Hypothalamus (tissue), 51 donors: ENCODE results near the gene EFHC2.
A peak's percentile ranks its signal among the peaks of the same experiment; 100 is the strongest.

Source experiments
- DNase-seq, 51 donors: peaks; one replicate each; lab custom pipeline; 2025; lab: John Stamatoyannopoulos, UW

The EFHC2 gene

DNA sequence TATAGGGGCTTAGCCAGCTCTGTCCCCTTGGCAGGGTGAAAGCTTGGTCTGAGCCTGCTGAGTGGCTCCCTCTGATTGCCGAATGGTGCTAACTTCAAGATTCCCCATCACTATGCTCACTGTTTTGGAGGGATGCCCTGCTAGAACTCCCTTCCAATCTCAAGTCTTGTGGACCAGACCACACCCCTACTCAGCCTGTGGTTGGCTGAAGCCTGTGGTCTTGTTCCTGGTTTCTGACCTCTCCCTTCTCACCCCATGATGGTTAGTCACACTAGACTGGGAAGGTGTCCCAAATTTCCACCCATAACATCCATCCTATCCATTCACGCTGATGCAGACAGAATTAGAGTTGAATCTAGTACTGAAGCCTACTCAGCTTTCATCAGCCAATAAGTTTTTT, 185.6 kb downstream of the EFHC2 start:
- DNase-seq: no peak

GRCh38 chrX:44157283-44157682, 186.2 kb downstream of the EFHC2 start:
- no peak for DNase-seq

DNA sequence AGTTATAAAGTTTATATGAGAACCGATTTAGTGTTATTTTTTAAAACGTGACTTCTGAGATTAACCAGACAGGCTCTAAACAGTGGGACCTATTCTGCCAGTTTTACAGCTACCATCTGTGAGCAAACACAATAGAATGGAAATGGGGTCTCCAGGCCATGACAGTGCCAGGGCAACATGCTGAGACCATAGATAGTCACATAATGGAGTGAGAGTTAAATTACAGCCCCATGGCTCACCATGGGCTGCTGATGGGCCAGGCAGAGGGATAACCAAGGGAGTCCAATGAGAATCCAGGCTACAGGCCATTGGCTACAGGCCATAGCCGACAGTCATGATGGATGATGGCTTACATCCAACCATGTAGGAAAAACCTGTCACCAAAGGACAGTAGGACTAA, 186.7 kb downstream of the EFHC2 start:
- no peak for DNase-seq

DNA sequence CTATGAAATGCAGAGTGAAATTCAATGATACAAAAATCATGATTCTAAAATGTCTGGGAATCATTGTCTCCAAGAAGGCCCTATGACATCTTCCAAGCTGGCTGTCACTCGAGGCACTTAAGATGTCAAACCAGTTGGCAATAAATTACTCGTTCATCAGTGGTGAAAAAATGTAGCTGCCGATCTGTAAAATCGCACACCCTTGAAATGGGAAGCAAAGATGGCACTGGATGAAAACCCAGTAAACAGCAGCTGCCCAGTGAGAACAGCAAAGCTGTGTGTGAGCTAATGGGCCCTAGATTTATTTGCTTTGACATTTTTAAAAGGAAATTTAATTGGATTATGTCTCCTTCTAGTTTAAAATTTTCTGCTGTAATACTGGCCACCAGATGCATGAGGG, 188.3 kb downstream of the EFHC2 start:
- DNase-seq: no peak

DNA sequence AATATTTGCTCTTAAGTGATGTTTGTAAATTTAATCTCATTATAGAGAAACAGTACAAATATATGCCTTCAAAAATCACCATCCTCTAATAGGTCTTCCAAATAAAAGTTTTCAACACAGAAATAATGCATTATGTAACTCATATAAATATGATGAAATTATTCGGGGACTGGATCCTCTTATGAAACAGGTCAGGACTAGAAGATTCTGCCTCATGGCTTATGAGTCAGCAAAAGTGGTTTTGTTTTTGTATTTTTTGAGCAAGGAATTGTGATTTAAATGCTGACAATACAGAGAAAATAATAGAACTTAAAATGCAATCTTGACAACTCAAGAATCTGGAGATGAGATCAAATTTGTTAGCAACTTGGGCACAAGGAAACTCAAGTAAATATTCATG, 190.6 kb downstream of the EFHC2 start:
- DNase-seq: no peak

DNA sequence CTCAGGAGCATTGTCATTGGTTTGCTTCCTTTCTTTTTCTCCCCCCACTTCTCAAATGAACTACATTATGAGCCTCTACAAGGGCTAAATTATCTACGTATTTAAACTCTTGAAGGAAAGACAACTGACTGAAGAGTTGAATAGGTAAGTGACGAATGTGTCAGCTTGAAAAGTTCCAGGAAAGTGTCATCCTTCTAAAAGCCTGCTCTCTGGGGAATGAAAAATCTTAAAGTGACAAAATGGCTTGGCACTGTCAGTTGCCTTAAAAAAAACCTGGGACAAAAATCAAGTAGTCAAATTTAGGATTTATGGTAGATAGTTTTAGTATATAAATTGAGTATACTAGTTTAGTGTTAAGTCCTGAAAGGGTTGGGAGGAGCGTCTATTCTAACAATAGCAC, 196.3 kb downstream of the EFHC2 start:
- DNase-seq: no peak

DNA sequence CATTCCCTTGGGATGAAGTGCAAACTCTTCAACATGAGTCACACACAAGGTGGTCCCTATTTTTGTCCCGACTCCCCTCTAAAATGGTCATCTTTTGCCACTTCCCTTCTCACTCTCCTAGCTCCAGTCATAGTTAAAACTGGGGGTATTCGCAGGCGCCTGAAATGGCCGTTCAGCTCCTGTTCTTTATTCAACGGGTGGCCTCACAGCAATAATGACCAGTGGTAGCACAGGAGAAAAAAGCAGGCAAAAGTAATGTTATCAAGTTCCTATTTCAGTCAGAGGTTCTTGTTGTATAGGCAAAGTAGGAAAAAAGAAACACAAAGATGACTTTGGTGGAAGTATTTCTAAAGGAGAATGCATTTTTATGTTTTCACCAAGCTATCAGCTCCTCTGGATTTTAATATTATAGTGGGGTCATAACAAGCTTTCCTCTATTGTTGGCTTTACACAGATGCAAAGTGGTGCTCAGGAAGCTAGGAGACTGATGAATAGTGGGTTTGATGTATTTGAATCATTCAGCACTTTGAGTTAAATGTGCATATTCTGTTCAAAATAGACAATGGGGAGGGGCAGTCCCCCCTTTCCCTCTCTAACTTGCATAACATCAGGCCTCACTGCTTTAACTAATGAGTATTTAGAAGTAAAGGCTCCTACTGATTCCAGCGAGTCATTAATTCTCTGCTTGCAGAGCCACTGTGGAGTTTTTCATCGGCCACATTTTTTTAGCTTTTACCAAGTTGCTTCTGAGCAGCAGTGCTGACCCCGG, 199.1 kb downstream of the EFHC2 start:
- peak in 1 of 51 donors; percentile 0 for DNase-seq

DNA sequence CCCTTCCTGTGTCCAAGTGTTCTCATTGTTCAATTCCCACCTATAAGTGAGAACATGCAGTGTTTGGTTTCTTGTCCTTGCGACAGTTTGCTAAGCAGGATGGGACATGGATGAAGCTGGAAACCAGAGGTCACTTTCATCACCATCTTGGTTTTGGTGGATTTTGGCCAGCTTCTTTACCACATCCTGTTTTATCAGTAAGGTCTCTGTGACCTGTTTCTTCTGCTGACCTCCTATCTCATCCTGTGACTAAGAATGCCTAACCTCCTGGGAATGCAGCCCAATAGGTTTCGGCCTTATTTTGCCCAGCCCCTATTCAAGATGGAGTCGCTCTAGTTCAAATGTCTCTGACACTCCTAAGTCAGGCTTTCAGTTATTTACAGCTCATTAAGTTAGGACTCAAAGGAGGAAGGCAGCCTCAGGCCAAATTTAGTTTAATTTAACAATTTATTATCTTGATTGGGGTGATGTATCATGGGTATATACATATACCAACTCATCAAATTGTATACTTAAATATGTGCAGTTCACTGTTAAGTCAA, 200.3 kb downstream of the EFHC2 start:
- no peak for DNase-seq

DNA sequence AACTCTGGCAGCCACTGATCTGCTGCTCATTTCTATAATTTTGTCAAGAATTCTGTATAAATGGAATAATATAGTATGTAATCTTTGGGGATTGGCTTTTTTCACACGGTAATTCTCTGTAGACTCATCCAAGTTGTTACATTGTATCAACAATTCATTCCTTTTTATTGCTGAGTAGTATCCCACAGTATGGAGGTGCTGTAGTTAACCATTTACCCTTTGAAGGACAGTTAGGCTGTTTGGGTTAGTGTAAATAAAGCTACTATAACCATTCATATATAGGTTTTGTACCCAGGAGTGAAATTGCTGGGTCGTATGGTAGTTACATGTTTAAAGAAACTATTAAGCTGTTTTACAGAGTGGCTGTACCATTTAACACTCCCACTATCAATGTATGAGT, 213.3 kb downstream of the EFHC2 start:
- no peak for DNase-seq

- no peak for DNase-seq
Observed at GRCh38 chrX:44113337-44113736, 230.1 kb downstream of the EFHC2 start.

DNA sequence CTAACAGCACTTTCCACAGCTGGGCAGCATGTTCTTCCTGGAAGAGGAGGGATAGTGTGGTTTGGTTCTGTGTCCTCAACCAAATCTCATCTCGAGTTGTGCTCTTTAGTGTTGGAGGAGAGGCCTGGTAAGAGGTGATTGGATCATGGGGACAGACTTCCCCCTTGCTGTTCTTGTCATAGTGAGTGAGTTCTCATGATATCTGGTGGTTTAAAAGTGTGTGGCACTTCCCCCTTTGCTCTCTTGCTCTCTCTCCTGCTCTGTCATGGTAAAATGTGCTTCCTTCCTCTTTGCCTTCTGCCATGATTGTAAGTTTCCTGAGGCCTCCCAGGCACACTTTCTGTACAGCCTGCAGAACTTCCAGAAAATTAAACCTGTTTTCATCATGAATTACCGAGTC, 236.6 kb downstream of the EFHC2 start:
- no peak for DNase-seq

GRCh38 chrX:44105228-44105913, 238.1 kb downstream of the EFHC2 start:
- no peak for DNase-seq

DNA sequence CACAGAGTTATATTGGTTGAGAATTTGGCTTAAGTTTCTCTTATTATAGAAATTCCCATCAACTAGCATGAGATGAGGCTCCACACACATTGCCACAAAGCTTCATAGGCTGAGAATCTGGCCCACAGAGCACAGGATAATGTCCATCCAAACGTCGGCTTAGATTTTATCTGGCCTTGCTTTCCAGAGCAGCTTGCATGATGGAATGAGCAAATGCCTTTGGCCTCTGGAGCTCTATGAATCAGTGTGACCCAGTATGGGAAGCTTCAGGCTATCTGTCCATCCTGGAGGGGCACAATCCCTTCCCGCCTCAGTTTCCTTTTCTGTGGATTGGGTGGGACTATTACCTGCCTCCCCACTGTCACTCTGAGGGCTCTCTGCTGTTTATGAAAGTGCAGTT, 238.8 kb downstream of the EFHC2 start:
- no peak for DNase-seq

- no peak for DNase-seq
Observed at GRCh38 chrX:44101281-44101680, 242.2 kb downstream of the EFHC2 start.

DNA sequence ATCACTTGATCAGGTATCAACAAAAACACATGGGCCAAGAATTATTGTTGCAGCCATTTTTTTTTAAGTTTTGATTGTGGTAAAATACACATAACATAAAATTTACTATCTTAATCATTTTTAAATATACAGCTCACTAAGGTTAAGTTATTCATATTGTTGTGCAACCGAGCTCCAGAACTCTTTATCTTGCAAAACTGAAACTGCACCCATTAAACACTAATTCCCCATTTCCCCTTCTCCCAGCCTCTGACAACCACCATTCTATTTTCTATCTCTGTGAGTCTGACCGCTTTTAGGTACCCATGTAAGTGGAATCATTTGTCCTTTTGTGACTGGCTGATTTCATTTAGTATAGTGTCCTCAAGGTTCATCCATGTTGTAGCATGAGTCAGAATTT, 244.1 kb downstream of the EFHC2 start:
- no peak for DNase-seq
